DMS 273 (cell line): ENCODE data around the gene POTEH.
"Not testable (repeated sequence)": the region's sequence is repeated elsewhere in the genome, so short reads cannot be mapped to it uniquely, and the experiment has no call there.

Experiments
- DNase-seq: peaks from one replicate; lab custom pipeline; 2025; ENCODE audit not compliant: unreplicated experiment; lab: John Stamatoyannopoulos, UW

POTEH gene

DNA sequence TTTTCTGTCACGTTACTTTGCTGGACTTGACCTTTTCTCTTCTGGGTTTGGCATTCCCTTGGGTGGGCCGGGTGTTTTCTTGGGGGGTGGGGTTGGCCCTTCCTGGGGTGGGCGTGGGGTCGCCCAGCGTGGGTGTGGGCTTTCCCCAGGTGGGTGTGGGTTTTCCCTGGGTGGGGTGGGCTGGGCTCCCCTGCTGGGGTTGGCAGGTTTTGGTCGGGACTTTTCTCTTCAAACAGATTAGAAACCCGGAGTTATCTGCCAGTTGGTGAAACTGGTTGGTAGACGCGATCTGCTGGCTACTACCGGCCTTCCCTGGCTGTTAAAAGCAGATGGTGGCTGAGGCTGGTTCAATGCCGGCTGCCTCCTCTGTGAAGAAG, at the start of gene POTEH:
TSS of gene POTEH (plus strand) at position 278 of the 377 bp plus-strand sequence. CDS start at position 330, 52 bp downstream.
- not testable (repeated sequence) for DNase-seq

- not testable (repeated sequence) for DNase-seq
These were observed 47.5 kb upstream of the POTEH start for GRCh38 chr22:15642288-15642861.

DNA sequence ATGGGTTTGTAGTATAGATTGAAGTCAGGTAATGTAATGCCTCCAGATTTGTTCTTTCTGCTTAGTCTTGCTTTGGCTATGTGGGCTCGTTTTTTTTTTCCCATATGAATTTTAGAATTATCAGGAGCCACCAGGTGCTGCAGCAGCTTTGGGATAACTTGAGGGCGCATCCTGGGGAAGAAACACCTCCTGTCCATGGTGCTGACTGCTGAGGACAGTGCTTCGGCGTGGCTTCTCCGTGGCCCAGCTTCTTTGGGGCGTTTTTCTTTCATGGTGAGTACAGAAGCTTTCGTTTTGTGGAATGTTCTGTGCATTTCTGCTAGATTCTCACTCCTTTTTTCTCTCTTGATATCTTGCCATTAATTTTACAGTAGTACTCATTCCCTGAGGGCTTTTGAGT, 37.9 kb upstream of the POTEH start:
- not testable (repeated sequence) for DNase-seq

GRCh38 chr22:15652738-15653137, 37.1 kb upstream of the POTEH start:
- DNase-seq = not testable (repeated sequence)

GRCh38 chr22:15653241-15653640, 36.6 kb upstream of the POTEH start:
- DNase-seq = not testable (repeated sequence)

GRCh38 chr22:15661102-15661501, 28.7 kb upstream of the POTEH start:
- DNase-seq = not testable (repeated sequence)

DNA sequence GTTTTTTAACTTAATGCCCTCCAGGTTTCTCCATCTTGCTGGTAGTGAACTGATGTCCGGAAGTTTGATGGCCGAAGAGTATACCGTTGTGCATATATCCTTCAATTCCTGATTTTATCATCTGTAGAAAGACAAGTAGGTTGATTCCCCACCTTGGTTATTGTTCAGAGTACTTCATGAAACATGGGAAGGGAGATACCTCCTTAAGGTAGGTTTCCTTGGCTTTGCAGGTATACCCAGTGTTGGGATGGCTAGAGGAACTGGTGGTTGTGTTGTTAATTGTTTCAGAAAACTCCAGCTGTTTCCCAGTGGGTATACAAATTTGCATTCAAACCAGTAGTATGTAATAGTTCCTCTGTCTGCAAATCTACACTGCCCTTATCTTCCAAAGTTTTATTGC, 25.1 kb upstream of the POTEH start:
- DNase-seq = not testable (repeated sequence)

- DNase-seq = not testable (repeated sequence)
These were observed 24.3 kb upstream of the POTEH start for GRCh38 chr22:15665478-15665877.

DNA sequence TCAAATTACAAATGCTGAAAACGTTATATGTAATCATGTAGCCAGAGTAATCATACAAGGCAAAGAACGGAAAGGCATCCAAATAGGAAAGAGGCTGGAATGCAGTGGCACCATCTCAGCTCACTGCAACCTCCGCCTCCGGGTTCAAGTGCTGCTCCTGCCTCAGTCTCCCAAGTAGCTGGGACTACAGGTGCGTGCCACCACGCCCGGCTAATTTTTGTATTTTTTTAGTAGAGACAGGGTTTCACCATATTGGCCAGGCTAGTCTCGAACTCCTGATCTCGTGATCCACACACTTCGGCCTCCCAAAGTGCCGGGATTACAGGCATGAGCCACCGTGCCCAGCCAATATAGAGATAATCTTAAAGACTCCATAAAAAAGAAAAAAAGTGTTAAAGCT, 20.4 kb upstream of the POTEH start:
- not testable (repeated sequence) for DNase-seq

- DNase-seq = not testable (repeated sequence)
These were observed 10.1 kb upstream of the POTEH start for GRCh38 chr22:15679702-15680101.

- DNase-seq = not testable (repeated sequence)
These were observed 5.7 kb upstream of the POTEH start for GRCh38 chr22:15684115-15684514.

- DNase-seq = not testable (repeated sequence)
These were observed 5.1 kb upstream of the POTEH start for GRCh38 chr22:15684695-15685094.

- DNase-seq = not testable (repeated sequence)
These were observed 4.2 kb upstream of the POTEH start for GRCh38 chr22:15685641-15686040.

DNA sequence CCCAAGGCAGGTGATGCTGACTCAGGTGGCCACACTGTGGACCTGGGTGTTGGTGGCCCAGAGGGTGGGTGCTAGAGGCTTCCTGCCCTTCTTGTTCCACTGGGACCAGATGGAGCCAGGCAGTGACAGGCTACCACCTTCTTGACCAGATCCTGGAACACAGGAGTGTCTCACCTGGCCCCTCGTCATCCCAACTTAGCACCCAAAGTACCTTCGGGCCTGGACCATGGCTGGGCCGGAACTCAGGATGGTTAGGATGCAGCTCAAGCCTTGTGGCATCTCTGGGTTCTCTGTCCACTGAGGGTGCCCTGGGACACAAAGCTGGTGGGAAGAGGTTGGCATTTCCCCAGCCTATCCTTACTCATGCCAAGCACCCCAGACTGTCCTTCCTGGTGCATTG, 2.7 kb upstream of the POTEH start:
- not testable (repeated sequence) for DNase-seq

GRCh38 chr22:15687676-15688075, 2.1 kb upstream of the POTEH start:
- not testable (repeated sequence) for DNase-seq

DNA sequence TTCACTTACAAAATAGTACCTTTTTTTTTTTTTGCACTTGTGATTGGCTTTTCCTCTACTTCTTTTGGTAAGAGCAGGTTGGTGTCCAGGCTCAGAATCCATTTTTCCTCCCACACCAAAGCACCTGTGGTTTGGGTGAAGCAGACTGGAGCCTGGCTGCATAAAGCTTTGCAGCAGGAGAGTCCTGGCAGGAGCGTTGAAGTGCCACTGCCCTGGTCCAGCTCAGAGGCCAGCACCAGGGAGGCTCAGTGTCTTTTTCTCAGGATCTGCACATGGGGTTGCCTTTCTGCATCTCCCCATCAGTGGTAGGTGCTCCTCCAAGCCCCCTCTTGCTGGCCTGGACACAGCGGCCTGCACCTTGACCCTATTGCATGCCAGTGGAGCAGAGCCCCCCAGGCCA, 1.7 kb upstream of the POTEH start:
- DNase-seq = not testable (repeated sequence)

DNA sequence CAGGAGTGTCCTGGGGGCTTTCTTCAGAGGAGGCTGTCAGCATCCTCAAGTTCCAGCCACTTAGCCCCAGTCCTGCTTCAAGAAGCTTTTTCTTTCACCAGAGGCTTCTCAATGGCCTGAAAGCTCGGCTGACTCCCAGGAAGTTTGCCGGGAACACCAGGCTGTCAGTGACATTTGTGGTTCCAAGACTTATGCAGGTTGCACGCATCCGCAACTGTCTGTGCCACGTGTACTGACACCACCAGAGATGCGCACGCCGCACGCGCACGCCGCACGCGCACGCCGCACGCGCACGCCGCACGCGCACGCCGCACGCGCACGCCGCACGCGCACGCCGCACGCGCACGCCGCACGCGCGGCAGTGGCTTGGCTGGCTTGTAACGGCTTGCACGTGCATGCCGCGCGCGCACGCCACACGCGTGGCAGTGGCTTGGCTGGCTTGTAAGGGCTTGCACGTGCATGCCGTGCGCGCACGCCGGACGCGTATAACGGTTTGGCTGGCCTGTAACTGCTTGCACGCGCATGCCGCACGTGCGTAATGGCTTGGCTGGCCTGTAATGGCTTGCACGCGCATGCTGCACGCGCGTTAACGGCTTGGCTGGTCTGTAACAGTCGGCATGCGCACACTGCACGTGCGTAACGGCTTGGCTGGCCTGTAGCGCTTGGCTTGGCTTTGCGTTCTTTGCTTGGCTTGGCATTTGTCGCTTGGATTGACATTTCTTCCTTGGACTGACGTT, 646 bp upstream of the POTEH start:
- DNase-seq = not testable (repeated sequence)

- DNase-seq = not testable (repeated sequence)
These were observed 23.8 kb downstream of the POTEH start for GRCh38 chr22:15713600-15713999.

DNA sequence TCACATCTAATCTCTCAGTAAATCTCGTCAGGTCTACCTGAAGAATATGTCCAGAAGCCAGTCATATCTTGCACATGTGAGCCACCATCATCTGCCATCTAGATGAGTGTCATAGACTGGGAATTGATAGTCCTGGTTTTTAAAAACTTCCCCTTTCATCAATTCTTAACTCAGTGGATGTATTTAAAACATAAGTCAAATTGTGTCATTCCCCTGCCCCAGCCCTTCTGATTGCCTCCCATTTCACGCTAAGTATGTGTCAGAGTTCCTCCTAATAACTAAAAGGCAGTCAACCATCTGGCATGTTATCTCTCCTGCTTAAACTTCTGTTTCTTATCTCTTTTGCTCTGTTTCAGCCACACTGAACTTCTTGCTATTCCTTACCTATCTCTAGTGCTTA, 24.3 kb downstream of the POTEH start:
- DNase-seq = not testable (repeated sequence)

DNA sequence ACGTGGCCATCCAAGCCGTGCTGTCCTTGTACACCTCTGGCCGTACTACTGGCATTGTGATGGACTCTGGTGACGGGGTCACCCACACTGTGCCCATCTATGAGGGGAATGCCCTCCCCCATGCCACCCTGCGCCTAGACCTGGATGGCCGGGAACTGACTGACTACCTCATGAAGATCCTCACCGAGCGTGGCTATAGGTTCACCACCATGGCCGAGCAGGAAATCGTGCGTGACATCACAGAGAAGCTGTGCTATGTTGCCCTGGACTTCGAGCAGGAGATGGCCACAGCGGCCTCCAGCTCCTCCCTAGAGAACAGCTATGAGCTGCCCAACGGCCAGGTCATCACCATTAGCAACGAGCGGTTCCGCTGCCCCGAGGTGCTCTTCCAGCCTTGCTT, 32.1 kb downstream of the POTEH start:
- DNase-seq = not testable (repeated sequence)

- not testable (repeated sequence) for DNase-seq
These were observed 39.5 kb downstream of the POTEH start for GRCh38 chr22:15729209-15729917.

- DNase-seq = not testable (repeated sequence)
These were observed 41.2 kb downstream of the POTEH start for GRCh38 chr22:15731023-15731422.
